Sigmoid colon (tissue), 4 donors: ENCODE measurements around the gene GNL1.

ENCODE experiments used
- CTCF ChIP-seq, 4 experiments: fragments of 450-650 bp in 3 of 4; fragments of 200-600 bp in 1 of 4; IDR thresholded peaks; one replicate each; pipeline ENCODE4 v1.5.1; 2016 to 2019; ENCODE audit warnings: antibody characterized with exemption in 4 of 4, mild to moderate bottlenecking in 3 of 4, moderate library complexity in 2 of 4
- EP300 ChIP-seq, 4 donors: sonication (generic); formaldehyde crosslinking; IDR thresholded peaks; one replicate each; pipeline ENCODE4 v1.6.1; 2017; ENCODE audit warnings: antibody characterized with exemption in 4 of 4
- POLR2A ChIP-seq, 2 donors: fragments of 450-650 bp; IDR thresholded peaks; one replicate each; pipeline ENCODE4 v1.6.1; 2016; ENCODE audit warnings: antibody characterized with exemption in 2 of 2, mild to moderate bottlenecking in 2 of 2, moderate library complexity in 2 of 2
- POLR2AphosphoS5 ChIP-seq, 4 donors: sonication (generic); formaldehyde crosslinking; IDR thresholded peaks; one replicate each; pipeline ENCODE4 v1.6.1; 2017; ENCODE audit warnings: antibody characterized with exemption in 4 of 4

GRCh38 chr6:30592287-30592686, 36.0 kb upstream of the GNL1 start:
- TF ChIP-seq CTCF (IDR thresholded peaks at IDR 0.05) (no peak), POLR2A (IDR thresholded peaks at IDR 0.05) (no peak), POLR2AphosphoS5 (IDR thresholded peaks at IDR 0.05) (no peak), EP300 (IDR thresholded peaks at IDR 0.05) (no peak)
